ENCODE results near the gene KRR1. TPM values are rescaled to one million over a fixed set of nuclear protein-coding genes. Genes with fewer than 3 reads are reported as not detected.

The KRR1 gene
- polyA plus RNA-seq, 3 donors: 8.0 to 14.4 (median 9.0) TPM

DNA sequence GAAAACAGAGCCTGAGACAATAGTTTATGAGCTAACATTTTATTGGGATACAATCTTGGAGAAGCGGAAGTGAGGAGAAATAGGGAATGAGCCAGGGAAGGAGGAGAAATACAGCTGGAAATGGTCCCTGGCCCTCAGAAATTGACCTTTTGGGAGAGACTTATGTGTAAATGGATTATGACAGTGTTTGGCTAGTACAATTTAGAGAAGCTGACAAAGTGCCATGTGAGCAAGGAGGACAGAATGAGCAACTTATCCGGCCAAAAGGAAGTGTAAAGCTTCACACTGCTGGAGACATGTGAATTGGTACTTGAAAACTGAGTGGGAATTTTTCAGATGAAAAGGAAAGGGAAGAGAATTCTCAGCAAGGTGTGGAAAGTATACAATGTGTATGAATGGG is 28.0 kb downstream of the KRR1 start:
- peak overlapping the region; percentile 92 to 100 (median 97) for H3K4me3 ChIP-seq (replicated peaks in 1 of 3; ENCODE audit: low read depth in 2 of 3, low read length in 3 of 3)
- H3K9ac ChIP-seq (ENCODE audit: insufficient read depth, low read length, poor library complexity, severe bottlenecking): peak overlapping the region; percentile 74
- TF ChIP-seq, protein P1, sequence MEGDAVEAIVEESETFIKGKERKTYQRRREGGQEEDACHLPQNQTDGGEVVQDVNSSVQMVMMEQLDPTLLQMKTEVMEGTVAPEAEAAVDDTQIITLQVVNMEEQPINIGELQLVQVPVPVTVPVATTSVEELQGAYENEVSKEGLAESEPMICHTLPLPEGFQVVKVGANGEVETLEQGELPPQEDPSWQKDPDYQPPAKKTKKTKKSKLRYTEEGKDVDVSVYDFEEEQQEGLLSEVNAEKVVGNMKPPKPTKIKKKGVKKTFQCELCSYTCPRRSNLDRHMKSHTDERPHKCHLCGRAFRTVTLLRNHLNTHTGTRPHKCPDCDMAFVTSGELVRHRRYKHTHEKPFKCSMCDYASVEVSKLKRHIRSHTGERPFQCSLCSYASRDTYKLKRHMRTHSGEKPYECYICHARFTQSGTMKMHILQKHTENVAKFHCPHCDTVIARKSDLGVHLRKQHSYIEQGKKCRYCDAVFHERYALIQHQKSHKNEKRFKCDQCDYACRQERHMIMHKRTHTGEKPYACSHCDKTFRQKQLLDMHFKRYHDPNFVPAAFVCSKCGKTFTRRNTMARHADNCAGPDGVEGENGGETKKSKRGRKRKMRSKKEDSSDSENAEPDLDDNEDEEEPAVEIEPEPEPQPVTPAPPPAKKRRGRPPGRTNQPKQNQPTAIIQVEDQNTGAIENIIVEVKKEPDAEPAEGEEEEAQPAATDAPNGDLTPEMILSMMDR (IDR thresholded peaks at IDR 0.05): no peak
- H3K27me3 ChIP-seq (ENCODE audit: control insufficient read depth in 2 of 2, insufficient read depth in 2 of 2, low read length in 2 of 2): no peaks in the 10 kb centered on the region
- intact Hi-C loops (cut with micrococcal nuclease): loop anchor here (10.0 kb wide), 2 partner anchors 149 to 551 kb away; partner anchors contain the start of genes CAPS2 (in 2 of the 2), GLIPR1L1 (in 2 of the 2) and PHLDA1 (in 1 of the 2)
- Mint-ChIP-seq H3K4me3 (peak overlapping the region; percentile 96 to 98), H3K4me1 (peaks cover 83% of the 10 kb centered on the region), H3K27ac (peak overlapping the region in 6 of 7 donors; percentile 52 to 99 (median 94)), H3K36me3 (peaks cover 55% of the 10 kb centered on the region in 2 donors), H3K27me3 (ENCODE audit: low read depth in 3 of 3) (peaks cover 0 to 3% (median 0%) of the 10 kb centered on the region in 3 donors), H3K9me3 (peaks cover 0 to 4% (median 2%) of the 10 kb centered on the region in 7 donors)
- no peak overlapping the region for H2AFZ ChIP-seq (ENCODE audit: insufficient read depth, low read depth, low read length, poor library complexity, severe bottlenecking)
- H3K9me3 ChIP-seq (replicated peaks in 1 of 2; ENCODE audit: control insufficient read depth in 1 of 2, insufficient read depth in 1 of 2, low read length in 2 of 2): no peaks in the 10 kb centered on the region
- H3K4me2 ChIP-seq (replicated peaks; ENCODE audit: extremely low read depth, low read length, poor library complexity, severe bottlenecking): peak overlapping the region; percentile 96
- peaks cover 34 to 51% of the 10 kb centered on the region in 2 donors for H3K36me3 ChIP-seq (replicated peaks in 1 of 2; ENCODE audit: control insufficient read depth in 1 of 2, insufficient read depth in 2 of 2, low read length in 2 of 2)
- H3K4me1 ChIP-seq (ENCODE audit: control insufficient read depth in 1 of 2, insufficient read depth in 2 of 2, low read length in 2 of 2): peaks cover 56 to 85% of the 10 kb centered on the region in 2 donors
- DNase-seq: peak in 2 of 3 donors; percentile 38 to 61
- WGBS (ENCODE audit: insufficient coverage): 50% methylated on average over 2 of the region's 2 CpGs
- peaks cover 88% of the 10 kb centered on the region for H3K79me2 ChIP-seq (ENCODE audit: insufficient read depth, low read length)
- H4K20me1 ChIP-seq (ENCODE audit: insufficient read depth, low read length): peaks cover 64% of the 10 kb centered on the region
- peak overlapping the region in 1 of 2 donors; percentile 95 for H3K27ac ChIP-seq (ENCODE audit: low read depth in 1 of 2, low read length in 2 of 2)

DNA sequence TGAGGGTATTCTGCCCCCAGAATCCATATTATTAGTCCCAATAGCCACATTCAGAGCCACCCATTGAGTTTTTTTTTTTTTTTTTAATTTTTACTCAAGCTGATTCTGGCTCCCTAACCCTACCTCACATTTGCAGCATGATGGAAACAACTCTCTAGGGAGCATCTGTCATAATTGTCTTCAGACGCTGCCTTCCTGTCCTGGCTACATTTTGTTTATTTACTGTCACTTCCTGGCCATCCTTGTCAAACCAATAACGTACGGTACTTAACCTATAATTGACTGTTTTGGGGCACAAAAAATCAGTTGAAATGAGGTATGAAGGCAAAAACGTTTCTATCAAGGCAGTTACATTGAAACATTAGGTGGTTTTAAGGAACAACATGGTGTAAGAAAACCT is 28.8 kb downstream of the KRR1 start:
- Histone ChIP-seq H4K20me1 (ENCODE audit: insufficient read depth, low read length) (peaks cover 56% of the 10 kb centered on the region), H3K4me2 (replicated peaks; ENCODE audit: extremely low read depth, low read length, poor library complexity, severe bottlenecking) (peak overlapping the region; percentile 96), H3K27me3 (ENCODE audit: control insufficient read depth in 2 of 2, insufficient read depth in 2 of 2, low read length in 2 of 2) (no peaks in the 10 kb centered on the region), H2AFZ (ENCODE audit: insufficient read depth, low read depth, low read length, poor library complexity, severe bottlenecking) (peak overlapping the region; percentile 31), H3K9ac (ENCODE audit: insufficient read depth, low read length, poor library complexity, severe bottlenecking) (peak overlapping the region; percentile 74), H3K79me2 (ENCODE audit: insufficient read depth, low read length) (peaks cover 80% of the 10 kb centered on the region), H3K4me3 (replicated peaks in 1 of 3; ENCODE audit: low read depth in 2 of 3, low read length in 3 of 3) (peak overlapping the region; percentile 92 to 100 (median 97)), H3K36me3 (replicated peaks in 1 of 2; ENCODE audit: control insufficient read depth in 1 of 2, insufficient read depth in 2 of 2, low read length in 2 of 2) (peaks cover 29 to 43% of the 10 kb centered on the region in 2 donors), H3K4me1 (ENCODE audit: control insufficient read depth in 1 of 2, insufficient read depth in 2 of 2, low read length in 2 of 2) (peaks cover 62 to 86% of the 10 kb centered on the region in 2 donors), H3K9me3 (replicated peaks in 1 of 2; ENCODE audit: control insufficient read depth in 1 of 2, insufficient read depth in 1 of 2, low read length in 2 of 2) (no peaks in the 10 kb centered on the region), H3K27ac (ENCODE audit: low read depth in 1 of 2, low read length in 2 of 2) (peak overlapping the region; percentile 44 to 95)
- H3K27ac Mint-ChIP-seq: peak overlapping the region; percentile 79 to 99 (median 93)
- peak overlapping the region; percentile 96 to 98 for H3K4me3 Mint-ChIP-seq
- no CpG with 5 or more reads among the region's 4 CpGs for WGBS (ENCODE audit: insufficient coverage)
- H3K36me3 Mint-ChIP-seq: peaks cover 48 to 50% of the 10 kb centered on the region in 2 donors
- H3K27me3 Mint-ChIP-seq (ENCODE audit: low read depth in 3 of 3): peaks cover 0 to 3% (median 0%) of the 10 kb centered on the region in 3 donors
- H3K9me3 Mint-ChIP-seq: peaks cover 0 to 4% (median 2%) of the 10 kb centered on the region in 7 donors
- TF ChIP-seq, protein P1 (IDR thresholded peaks at IDR 0.05): no peak
- peak in 2 of 3 donors; percentile 17 to 22 for DNase-seq
- peaks cover 81% of the 10 kb centered on the region for H3K4me1 Mint-ChIP-seq
- intact Hi-C loops (cut with micrococcal nuclease): loop anchor here (10.0 kb wide), 2 partner anchors 148 to 552 kb away; partner anchors contain the start of genes CAPS2 (in 2 of the 2), GLIPR1L1 (in 2 of the 2) and PHLDA1 (in 1 of the 2)

Data from CD14-positive monocyte (primary cell).